Measurements from ENCODE around the gene PROZ. TPM values are rescaled to one million over a fixed set of nuclear protein-coding genes. Genes with fewer than 3 reads are reported as not detected.

The PROZ gene
- total RNA-seq, 2 experiments from 2014 or later = not detected

DNA sequence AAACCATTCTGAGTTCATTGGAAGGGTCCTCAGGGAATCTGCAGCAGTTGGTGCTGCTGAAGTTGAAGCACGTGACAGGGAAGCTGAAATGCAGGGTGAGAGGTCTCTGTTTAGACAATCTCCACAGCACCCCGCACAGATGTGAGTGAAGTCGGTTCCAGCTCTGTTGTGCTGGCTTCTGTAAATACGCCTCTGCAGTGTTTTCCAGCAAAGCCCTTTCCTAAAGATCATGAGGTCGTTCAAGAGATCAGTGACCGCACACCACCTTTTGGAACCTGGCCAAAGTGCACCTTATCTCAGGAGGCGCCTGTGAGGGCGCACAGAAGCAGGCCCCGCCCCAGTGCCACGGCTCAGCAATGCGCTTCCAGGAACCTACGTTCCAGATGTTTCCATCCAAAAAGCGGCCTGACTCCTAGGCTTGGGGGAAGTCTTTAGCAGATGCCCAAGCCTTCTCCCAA, 61.7 kb downstream of the PROZ start:
- Histone ChIP-seq H3K4me1 (ENCODE audit: insufficient read depth, low read length, poor library complexity, severe bottlenecking) (peaks cover 4% of the 10 kb centered on the region), H2AFZ (ENCODE audit: low read length) (no peak overlapping the region), H3K36me3 (ENCODE audit: insufficient read depth, low read length) (peaks cover 48% of the 10 kb centered on the region), H3K9me3 (ENCODE audit: low read length) (no peaks in the 10 kb centered on the region), H3K79me2 (ENCODE audit: insufficient read depth, low read depth, low read length) (peaks cover 41% of the 10 kb centered on the region), H3K4me3 (ENCODE audit: low read depth, low read length, poor library complexity, severe bottlenecking) (no peak overlapping the region), H4K20me1 (ENCODE audit: insufficient read depth, low read length) (peaks cover 7% of the 10 kb centered on the region; the same call in 1 of the 2 replicates), H3K27ac (ENCODE audit: low read depth, low read length, poor library complexity, severe bottlenecking) (no peak overlapping the region), H3K9me2 (ENCODE audit: insufficient read depth, low read length) (no peaks in the 10 kb centered on the region), H3K4me2 (ENCODE audit: low read length) (no peak overlapping the region)
- DNase-seq (ENCODE audit: low spot score) = no peak
- TF ChIP-seq, protein P1, sequence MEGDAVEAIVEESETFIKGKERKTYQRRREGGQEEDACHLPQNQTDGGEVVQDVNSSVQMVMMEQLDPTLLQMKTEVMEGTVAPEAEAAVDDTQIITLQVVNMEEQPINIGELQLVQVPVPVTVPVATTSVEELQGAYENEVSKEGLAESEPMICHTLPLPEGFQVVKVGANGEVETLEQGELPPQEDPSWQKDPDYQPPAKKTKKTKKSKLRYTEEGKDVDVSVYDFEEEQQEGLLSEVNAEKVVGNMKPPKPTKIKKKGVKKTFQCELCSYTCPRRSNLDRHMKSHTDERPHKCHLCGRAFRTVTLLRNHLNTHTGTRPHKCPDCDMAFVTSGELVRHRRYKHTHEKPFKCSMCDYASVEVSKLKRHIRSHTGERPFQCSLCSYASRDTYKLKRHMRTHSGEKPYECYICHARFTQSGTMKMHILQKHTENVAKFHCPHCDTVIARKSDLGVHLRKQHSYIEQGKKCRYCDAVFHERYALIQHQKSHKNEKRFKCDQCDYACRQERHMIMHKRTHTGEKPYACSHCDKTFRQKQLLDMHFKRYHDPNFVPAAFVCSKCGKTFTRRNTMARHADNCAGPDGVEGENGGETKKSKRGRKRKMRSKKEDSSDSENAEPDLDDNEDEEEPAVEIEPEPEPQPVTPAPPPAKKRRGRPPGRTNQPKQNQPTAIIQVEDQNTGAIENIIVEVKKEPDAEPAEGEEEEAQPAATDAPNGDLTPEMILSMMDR (conservative IDR thresholded peaks at IDR 0.05; ENCODE audit: low read length) = no peak
- no peak for TF ChIP-seq EZH2phosphoT487 (IDR thresholded peaks at IDR 0.05; ENCODE audit: borderline replicate concordance, low read depth, low read length)
- ChIA-PET CTCF (ENCODE audit: unreplicated experiment) (no interaction called here), POLR2A (no interaction called here)
- intact Hi-C loops (cut with micrococcal nuclease; ENCODE audit: unreplicated experiment) = no loop called here
- no TSS peak for BruUV-seq (replicated peaks)

- no peak overlapping the region for H3K4me3 ChIP-seq (ENCODE audit: low read depth, low read length, poor library complexity, severe bottlenecking)
- ChIA-PET CTCF (ENCODE audit: unreplicated experiment) (no interaction called here), POLR2A (no interaction called here)
- no peaks in the 10 kb centered on the region for H3K9me2 ChIP-seq (ENCODE audit: insufficient read depth, low read length)
- BruUV-seq (replicated peaks) = no TSS peak
- H2AFZ ChIP-seq (ENCODE audit: low read length) = no peak overlapping the region
- H3K9me3 ChIP-seq (ENCODE audit: low read length) = no peaks in the 10 kb centered on the region
- intact Hi-C loops (cut with micrococcal nuclease; ENCODE audit: unreplicated experiment) = no loop called here
- H3K27ac ChIP-seq (ENCODE audit: low read depth, low read length, poor library complexity, severe bottlenecking) = no peak overlapping the region
- DNase-seq (ENCODE audit: low spot score) = no peak
- H3K36me3 ChIP-seq (ENCODE audit: insufficient read depth, low read length) = peaks cover 55% of the 10 kb centered on the region
- peaks cover 4% of the 10 kb centered on the region for H3K4me1 ChIP-seq (ENCODE audit: insufficient read depth, low read length, poor library complexity, severe bottlenecking)
- peaks cover 7% of the 10 kb centered on the region; the same call in 1 of the 2 replicates for H4K20me1 ChIP-seq (ENCODE audit: insufficient read depth, low read length)
- no peak for TF ChIP-seq EZH2phosphoT487 (IDR thresholded peaks at IDR 0.05; ENCODE audit: borderline replicate concordance, low read depth, low read length)
- TF ChIP-seq, protein P1 (conservative IDR thresholded peaks at IDR 0.05; ENCODE audit: low read length) = no peak
- H3K4me2 ChIP-seq (ENCODE audit: low read length) = no peak overlapping the region
- peaks cover 34% of the 10 kb centered on the region for H3K79me2 ChIP-seq (ENCODE audit: insufficient read depth, low read depth, low read length)
Observed at GRCh38 chr13:113220877-113221276, 62.4 kb downstream of the PROZ start.

Small RNA genes within 50 kb of the gene (small RNA-seq; reads per million reads assigned to genes)
- not detected for gene AL137002.1

Other genes with a start within 250 kb of the PROZ start
- gene MCF2L, start 189.4 kb upstream of the PROZ start, total RNA-seq (2014; rRNA removed; shearing (Covaris generic)) = 2.8 and 8.4 TPM in 2 replicates
- 12.8 and 16.4 TPM in 2 replicates for gene MCF2L, start 189.4 kb upstream of the PROZ start, total RNA-seq (2022)
- not detected in 2 replicates for gene F7, start 52.9 kb upstream of the PROZ start, total RNA-seq (2014; rRNA removed; shearing (Covaris generic))
- not detected in 2 replicates for gene F7, start 52.9 kb upstream of the PROZ start, total RNA-seq (2022)
- gene F10, start 35.8 kb upstream of the PROZ start, total RNA-seq (2014; rRNA removed; shearing (Covaris generic)) = not detected in 2 replicates
- gene F10, start 35.8 kb upstream of the PROZ start, total RNA-seq (2022) = not detected in 2 replicates
- gene PCID2, start 50.0 kb downstream of the PROZ start, total RNA-seq (2014; rRNA removed; shearing (Covaris generic)) = 38.3 and 41.9 TPM in 2 replicates
- gene PCID2, start 50.0 kb downstream of the PROZ start, total RNA-seq (2022) = 27.9 and 30.2 TPM in 2 replicates
- 44.8 and 49.8 TPM in 2 replicates for gene CUL4A, start 51.0 kb downstream of the PROZ start, total RNA-seq (2014; rRNA removed; shearing (Covaris generic))
- gene CUL4A, start 51.0 kb downstream of the PROZ start, total RNA-seq (2022) = 46.6 and 47.1 TPM in 2 replicates
- 9.3 and 12.2 TPM in 2 replicates for gene LAMP1, start 138.6 kb downstream of the PROZ start, total RNA-seq (2014; rRNA removed; shearing (Covaris generic))
- gene LAMP1, start 138.6 kb downstream of the PROZ start, total RNA-seq (2022) = 22.4 and 24.6 TPM in 2 replicates
- gene GRTP1, start 205.5 kb downstream of the PROZ start, total RNA-seq (2014; rRNA removed; shearing (Covaris generic)) = 1.0 TPM in 2 replicates
- gene GRTP1, start 205.5 kb downstream of the PROZ start, total RNA-seq (2022) = 0.89 and 1.1 TPM in 2 replicates